Measurements from ENCODE around the gene GAMT. TPM values are rescaled to one million over a fixed set of nuclear protein-coding genes. Genes with fewer than 3 reads are reported as not detected.

The GAMT gene
- 62.0 and 67.4 TPM in 2 replicates for total RNA-seq

DNA sequence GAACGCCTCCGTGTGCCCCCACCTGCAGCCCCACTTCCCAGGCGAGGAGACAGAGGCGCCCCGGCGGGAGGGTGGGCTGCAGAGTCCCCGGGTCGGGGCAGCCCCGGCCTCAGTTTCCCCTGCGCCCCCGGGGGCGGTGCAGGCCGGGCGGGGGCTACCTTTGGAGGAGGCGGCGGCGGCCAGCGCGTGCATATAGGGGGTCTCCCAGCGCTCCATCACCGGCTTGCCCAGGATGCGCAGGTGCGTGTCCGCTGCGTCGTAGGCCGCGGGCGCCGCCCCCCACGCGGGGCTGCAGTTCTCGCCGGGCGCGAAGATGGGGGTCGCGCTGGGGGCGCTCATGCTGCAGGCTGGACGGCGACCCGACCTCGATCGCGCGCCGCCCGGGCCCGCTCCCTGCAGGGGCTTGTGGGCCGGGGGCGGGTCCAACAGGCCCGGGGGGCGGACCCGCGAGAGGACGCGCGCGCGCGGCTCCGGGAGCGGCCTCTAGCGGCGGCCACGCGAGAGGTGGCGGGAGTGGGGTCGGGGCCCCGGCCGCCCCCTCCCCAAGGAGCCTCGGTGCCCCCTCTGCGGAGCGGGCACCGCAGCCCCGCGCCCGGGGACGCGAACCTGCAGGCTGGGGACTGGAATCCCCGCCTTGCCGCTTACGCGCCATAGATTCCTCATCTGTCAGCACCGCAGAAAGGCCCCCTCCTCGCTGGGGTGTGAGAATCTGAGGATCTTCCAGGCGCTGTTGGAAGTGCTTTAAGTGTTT, at the start of gene GAMT:
Gene GAMT, minus strand, starts transcription at position 405 of the 751 bp plus-strand sequence. Its CDS starts 66 bp downstream, at position 339.

DNA sequence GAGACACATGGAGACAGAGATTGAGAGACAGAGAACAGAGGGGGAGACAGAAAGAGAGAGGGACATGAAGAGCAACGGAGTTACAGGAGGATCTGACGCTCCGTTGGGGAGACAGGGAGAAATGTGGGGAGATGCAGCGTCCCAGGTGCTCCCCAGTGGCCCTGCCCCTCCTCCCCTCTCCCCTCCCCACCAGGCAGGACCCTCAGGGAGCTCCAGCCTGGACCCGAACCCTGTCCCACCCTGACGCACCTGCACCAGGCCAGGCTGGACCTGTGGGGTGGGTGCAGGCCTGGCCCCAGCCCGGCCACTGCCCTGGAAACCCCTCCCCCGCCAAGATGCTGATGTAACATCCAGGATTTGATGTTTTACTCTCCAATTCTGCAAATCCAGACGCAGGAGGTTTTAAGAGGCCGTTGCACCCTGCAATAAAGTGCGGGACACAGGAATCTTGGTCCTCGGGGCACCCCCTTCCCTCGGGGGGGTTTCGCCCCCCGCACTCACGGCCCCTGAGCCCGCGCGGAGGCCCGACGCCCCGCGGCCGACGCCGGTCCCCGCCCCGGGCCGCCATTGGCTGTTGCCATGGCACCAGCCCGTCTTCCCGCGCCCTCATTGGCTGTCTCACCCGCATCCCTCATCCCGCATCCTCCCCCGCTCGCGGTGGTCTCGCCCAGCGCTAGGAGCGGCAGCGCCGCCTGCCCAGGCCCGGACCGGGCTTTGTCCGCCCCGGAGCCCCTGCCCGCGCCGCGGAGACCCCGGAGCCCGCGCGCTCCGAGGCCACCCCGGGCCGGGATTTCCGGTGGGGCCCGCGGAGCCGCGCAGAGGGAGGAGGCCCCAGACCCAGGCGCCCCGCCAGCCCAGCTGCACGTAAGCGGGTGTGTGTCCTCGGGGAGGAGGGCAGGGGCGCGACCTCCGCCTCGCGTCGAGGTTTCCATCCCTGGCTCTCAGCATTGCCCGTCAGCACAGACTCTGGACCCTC, 48.4 kb upstream of the GAMT start, which contains the start of gene APC2:
Gene APC2, plus strand, starts transcription at position 655 of the 976 bp plus-strand sequence. CDS start 2,881 bp downstream, outside the sequence.

GRCh38 chr19:1438035-1438932, 36.9 kb upstream of the GAMT start, which contains the start of gene RPS15:
Gene RPS15, plus strand, starts transcription at chr19:1438396. Its CDS starts 30 bp downstream, at chr19:1438426.

DNA sequence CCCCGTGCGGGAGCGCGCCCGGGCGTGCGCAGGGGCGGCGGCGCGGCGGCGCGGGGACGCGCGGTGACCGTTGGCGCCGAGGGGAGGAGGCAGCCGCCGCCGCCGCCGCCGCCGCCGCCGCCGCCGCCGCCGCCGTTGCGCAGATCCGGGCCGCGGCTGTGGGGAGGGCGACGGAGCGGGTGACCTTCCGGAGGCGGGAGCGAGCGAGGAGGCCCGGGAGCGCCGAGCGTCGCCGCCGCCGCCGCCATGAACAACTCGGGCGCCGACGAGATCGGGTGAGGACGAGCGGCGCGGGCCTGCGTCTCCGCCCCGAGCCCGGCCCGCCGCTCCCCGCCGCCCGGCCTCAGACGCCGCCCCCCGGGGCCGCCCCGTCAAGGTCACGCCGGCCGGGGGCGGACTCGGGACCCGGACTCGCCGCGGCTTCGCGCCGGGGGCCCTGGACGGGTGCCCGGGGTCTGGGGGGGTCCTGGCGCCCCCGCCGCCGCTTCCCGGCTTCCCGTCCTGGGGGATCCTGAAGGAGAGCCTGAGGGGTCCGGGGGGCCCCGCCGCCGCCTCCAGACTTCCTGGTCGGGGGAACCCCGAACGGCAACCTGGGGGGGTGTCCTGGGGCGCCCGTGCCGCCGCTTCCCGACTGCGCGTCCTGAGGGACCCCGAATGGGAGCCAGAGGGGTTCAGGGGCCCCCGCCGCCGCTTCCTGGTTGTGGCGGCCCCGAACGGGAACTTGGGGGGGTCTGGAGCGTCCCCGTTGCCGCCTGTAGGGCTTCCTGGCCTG, 6.4 kb upstream of the GAMT start, which contains the start of gene DAZAP1:
Gene DAZAP1, plus strand, starts transcription at position 59 of the 772 bp plus-strand sequence. Its CDS starts 188 bp downstream, at position 247.

GRCh38 chr19:1383312-1384084, 17.8 kb downstream of the GAMT start, which contains the start of gene NDUFS7:
Gene NDUFS7, plus strand, starts transcription at chr19:1383907. Its CDS starts 20 bp downstream, at chr19:1383927.

Other genes starting within 250 kb of the GAMT start
- 33.7 and 63.0 TPM in 2 replicates for gene SBNO2, start 227.3 kb downstream of the GAMT start, total RNA-seq
- gene STK11, start 195.8 kb downstream of the GAMT start, total RNA-seq, result 63.7 and 77.8 TPM in 2 replicates
- gene CBARP, start 163.5 kb downstream of the GAMT start, total RNA-seq, result 1.9 and 4.5 TPM in 2 replicates
- gene ATP5F1D, start 159.8 kb downstream of the GAMT start, total RNA-seq, result 85.8 and 140 TPM in 2 replicates
- 25.0 and 75.9 TPM in 2 replicates for gene MIDN, start 153.0 kb downstream of the GAMT start, total RNA-seq
- gene CIRBP, start 132.2 kb downstream of the GAMT start, total RNA-seq, result 239 and 297 TPM in 2 replicates
- gene FAM174C, start 126.0 kb downstream of the GAMT start, total RNA-seq, result 57.6 and 62.4 TPM in 2 replicates
- not detected in 2 replicates for gene EFNA2, start 115.7 kb downstream of the GAMT start, total RNA-seq
- 129 and 170 TPM in 2 replicates for gene NDUFS7, start 17.6 kb downstream of the GAMT start, total RNA-seq
- gene DAZAP1, start 6.0 kb upstream of the GAMT start, total RNA-seq, result 55.4 and 72.5 TPM in 2 replicates
- gene RPS15, start 36.9 kb upstream of the GAMT start, total RNA-seq, result 2,162 and 4,639 TPM in 2 replicates
- under 0.01 and 0.16 TPM in 2 replicates for gene APC2, start 48.6 kb upstream of the GAMT start, total RNA-seq
- gene C19orf25, start 77.7 kb upstream of the GAMT start, total RNA-seq, result 36.5 and 39.2 TPM in 2 replicates
- gene PCSK4, start 88.8 kb upstream of the GAMT start, total RNA-seq, result 0.52 and 2.9 TPM in 2 replicates
- 2.7 and 2.8 TPM in 2 replicates for gene REEP6, start 89.6 kb upstream of the GAMT start, total RNA-seq
- gene ADAMTSL5, start 111.5 kb upstream of the GAMT start, total RNA-seq, result 5.0 and 15.2 TPM in 2 replicates
- not detected in 2 replicates for gene PLK5, start 122.5 kb upstream of the GAMT start, total RNA-seq
- 46.8 and 47.5 TPM in 2 replicates for gene MEX3D, start 166.8 kb upstream of the GAMT start, total RNA-seq
- gene MBD3, start 191.3 kb upstream of the GAMT start, total RNA-seq, result 108 and 118 TPM in 2 replicates
- gene UQCR11, start 203.9 kb upstream of the GAMT start, total RNA-seq, result 45.8 and 107 TPM in 2 replicates